GM12865 (cell line): ENCODE data around the gene KLF7.

Experiments used
- DNase-seq: peaks from one replicate; pipeline ENCODE4 v3.0.0; 2010; ENCODE audit warnings: low read depth
- H3K4me3 ChIP-seq: 2 replicates; pipeline ENCODE4 v1.5.1; 2011; ENCODE audit warnings: mild to moderate bottlenecking, low read depth, low read length, control low read depth
- TF ChIP-seq, protein P1 (sequence below): IDR thresholded peaks from 2 replicates; pipeline ENCODE4 v1.5.1; 2011; ENCODE audit warnings: low read length, control low read depth, low read depth, inconsistent platforms; ENCODE audit not compliant: insufficient read depth; ENCODE audit errors: missing control alignments

Gene KLF7

DNA sequence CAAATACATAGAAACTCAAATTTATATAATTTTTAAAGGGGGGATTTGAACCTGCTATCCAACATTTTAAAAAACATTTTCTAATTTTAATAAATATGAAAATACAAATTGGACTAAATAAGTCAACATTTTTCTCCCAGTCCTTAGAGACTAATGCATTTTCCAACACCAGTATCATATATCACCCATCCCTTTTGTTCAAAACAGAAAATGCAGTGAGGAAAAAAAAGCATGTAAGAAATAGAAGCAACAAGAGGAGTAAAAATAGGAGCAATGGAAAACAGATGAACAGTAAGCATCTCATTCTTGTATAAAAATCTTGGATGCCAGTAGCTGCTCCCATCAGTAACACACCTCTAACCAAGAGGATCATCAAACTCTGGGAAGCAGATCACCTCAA is 25.5 kb downstream of the KLF7 start:
- TF ChIP-seq, protein P1, sequence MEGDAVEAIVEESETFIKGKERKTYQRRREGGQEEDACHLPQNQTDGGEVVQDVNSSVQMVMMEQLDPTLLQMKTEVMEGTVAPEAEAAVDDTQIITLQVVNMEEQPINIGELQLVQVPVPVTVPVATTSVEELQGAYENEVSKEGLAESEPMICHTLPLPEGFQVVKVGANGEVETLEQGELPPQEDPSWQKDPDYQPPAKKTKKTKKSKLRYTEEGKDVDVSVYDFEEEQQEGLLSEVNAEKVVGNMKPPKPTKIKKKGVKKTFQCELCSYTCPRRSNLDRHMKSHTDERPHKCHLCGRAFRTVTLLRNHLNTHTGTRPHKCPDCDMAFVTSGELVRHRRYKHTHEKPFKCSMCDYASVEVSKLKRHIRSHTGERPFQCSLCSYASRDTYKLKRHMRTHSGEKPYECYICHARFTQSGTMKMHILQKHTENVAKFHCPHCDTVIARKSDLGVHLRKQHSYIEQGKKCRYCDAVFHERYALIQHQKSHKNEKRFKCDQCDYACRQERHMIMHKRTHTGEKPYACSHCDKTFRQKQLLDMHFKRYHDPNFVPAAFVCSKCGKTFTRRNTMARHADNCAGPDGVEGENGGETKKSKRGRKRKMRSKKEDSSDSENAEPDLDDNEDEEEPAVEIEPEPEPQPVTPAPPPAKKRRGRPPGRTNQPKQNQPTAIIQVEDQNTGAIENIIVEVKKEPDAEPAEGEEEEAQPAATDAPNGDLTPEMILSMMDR, result no peak
- no peak for DNase-seq
- no peak overlapping the region for H3K4me3 ChIP-seq

DNA sequence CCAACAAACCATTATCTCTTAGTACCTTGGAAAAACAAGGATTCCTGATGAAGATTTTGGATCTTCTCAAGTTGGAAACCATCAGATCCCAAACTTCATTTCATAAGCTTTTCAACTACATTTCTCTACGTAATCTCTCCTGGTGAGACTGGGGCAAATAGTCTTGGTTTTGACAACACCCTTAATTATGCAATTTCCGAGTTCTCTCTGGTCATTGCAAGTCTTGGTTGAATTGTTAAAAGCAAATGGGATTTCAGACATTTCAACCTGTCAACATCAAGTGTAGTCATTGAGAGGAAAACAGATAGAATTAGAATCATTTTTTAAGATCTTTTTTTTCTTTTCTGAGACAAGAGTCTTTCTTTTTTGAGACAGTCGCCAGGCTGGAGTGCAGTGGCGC is 26.2 kb downstream of the KLF7 start:
- H3K4me3 ChIP-seq, result no peak overlapping the region

DNA sequence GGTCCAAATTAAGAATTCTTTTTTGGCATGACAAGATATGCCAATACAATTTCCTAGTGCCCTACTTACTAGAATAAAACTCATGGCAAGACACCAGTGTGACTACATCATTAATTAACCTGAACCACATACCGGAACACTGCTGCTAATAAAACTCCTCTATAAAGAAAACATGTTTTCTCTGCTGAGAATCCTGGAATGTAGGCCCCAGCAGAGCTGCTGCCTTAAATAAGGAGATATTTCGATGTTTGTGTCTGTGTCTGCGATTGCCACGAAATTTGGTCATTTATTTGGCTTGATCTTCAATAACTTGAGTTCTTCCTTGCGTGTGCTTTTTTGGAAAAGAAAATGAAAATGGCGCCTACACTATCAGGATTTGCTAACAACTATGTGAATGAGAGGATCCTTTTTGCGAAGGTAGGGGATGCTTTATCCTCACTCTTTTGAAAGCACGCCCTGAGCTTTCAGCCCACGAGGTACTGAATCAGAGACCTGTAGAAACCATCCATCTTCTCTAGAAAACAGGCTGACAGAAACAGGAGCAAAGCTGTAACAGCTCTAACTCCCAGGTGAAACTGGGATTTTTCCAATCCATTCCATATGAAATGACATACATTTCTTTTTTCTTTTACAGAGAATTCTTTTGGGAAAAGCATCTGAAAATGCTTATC is 27.0 kb downstream of the KLF7 start:
- TF ChIP-seq, protein P1, result no peak
- no peak overlapping the region for H3K4me3 ChIP-seq
- DNase-seq, result no peak

More for the DNA sequence above, 26.2 kb downstream of the KLF7 start:
- DNase-seq, result no peak
- TF ChIP-seq, protein P1, result no peak

DNA sequence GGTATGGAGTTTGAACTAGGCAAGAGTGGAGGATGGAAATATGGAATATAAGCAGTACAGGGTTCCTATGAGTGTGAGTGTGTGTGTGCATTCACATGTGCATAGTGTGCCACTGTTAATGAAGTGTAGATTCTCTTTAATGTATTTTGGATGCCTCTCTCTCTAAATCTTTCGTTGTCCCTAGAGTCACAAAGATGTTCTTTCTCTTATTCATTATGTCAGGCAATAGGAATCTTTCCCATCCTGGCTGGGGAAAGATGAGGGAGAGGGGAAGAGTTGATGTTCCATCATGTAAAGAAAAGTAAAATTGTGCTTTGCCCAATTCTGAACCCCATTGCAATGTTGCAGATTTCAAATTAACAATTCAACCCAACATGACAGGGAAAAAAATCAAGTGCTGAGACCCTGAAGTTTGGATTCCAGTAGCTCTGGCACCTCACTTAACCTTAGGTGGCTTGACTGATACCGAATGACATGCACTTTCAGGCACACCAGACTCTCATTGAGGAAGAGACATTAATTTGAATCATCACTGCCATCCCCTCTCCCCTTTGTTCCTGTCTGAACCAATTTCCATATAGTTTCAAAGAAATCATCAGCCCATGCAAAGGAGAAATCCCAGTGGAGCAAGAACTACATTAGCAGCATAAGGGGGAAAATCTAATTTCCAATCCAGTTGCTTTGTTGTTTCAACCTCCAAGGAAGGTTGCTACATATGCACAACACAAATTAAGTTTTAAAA is 28.0 kb downstream of the KLF7 start:
- TF ChIP-seq, protein P1, result no peak
- no peak for DNase-seq
- H3K4me3 ChIP-seq, result no peak overlapping the region

DNA sequence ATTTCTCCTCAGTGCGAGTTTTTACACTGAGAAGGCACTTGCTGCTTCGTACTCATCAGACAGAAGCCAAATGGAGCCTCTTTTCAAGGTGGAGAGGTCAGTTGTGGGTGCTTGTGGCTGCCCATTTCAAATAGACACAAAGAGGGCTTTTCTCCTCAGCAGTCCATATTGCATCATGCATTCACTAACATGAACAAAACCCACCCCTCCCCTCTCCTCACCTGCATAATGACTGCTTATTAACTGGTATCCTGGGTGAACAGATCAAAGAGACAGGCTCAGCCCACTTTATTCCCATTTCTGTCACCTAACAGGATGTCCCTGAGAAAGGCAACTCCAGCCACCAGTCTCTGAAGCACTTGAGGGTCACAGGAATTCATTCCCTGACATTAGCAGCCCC is 28.9 kb downstream of the KLF7 start:
- DNase-seq, result no peak
- TF ChIP-seq, protein P1, result no peak
- no peak overlapping the region for H3K4me3 ChIP-seq

DNA sequence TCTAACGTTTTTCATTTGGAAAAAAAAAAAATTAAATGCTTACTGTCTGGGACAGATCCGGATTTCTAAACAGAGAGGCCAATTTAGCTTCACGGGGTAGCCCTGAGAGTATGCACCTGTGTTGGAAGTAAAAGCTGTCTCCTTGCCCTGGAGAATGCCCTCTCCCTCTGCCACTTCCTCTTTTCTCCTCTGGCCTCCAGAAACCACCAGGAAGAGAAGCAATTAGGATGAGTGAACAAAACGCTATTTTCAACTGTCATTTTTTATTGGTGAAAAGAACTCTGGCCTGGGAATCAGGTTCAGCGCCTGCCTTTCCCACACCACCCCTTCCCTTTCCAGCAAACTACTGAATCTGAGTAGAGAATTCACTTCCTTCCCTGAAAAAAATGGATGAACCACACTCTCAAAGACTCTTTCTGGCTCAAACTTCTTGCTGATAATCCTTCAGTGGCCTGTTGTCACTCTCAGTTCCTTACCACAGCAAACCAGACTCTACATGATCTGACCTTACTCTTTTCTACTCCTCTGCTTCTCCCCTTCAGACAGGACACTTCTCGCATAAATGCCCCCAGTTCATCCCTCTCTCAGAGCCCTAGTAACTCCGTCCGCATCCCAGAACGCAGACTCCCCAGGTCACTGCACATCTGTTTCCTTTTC is 29.8 kb downstream of the KLF7 start:
- DNase-seq, result no peak
- H3K4me3 ChIP-seq, result no peak overlapping the region
- TF ChIP-seq, protein P1, result no peak
